GM12874 (cell line): ENCODE data around the gene C19orf53.

Source experiments
- CTCF ChIP-seq: IDR thresholded peaks from 2 replicates; pipeline ENCODE4 v1.5.1; 2011; ENCODE audit warnings: low read depth, mild to moderate bottlenecking, control low read depth, low read length, moderate library complexity; ENCODE audit not compliant: insufficient read depth

C19orf53 gene

DNA sequence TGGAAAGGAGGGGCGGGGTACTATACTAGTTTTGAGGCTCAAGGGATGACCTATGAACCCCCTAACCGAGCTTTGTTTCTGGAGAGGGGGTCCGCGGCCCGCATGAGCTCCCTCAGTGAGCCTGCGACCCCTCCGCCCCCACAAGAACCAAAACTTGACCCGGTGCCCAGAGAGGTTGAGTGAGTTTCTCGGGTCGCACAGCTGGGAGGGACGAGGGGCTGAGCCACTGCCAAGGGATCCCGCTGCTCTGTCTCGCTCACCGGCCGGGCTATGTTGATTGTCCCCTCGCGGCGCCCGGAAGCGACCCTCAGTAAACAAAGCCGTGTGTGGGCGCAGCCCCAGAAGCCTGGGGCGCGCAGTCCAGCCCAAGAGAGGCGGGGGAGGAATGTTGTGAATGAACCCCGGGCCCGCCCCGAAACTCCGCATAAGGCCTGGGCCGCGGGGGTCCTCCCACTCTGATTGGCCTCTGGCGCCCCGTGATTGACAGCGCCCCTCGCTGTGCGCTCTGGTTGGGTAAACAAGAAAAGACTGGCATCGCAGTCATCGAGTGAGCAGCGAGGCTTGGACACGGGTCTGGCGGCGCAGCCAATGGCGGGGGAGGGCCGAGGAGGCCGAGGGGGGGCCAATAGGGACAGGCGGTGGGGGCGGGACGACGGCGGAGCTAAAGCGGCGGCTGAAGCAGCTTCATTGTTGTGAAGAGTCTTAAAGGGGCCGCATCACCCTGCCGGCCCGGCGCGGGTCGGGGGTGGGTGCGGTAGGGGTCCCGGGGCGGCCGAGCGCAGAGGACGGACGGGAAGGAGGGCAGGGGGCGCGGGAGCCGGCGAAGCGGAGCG lies 20.7 kb downstream of the C19orf53 start, which contains the start of gene ZSWIM4:
ZSWIM4 (plus strand) TSS at position 687 of the 833 bp plus-strand sequence. CDS start 206 bp downstream, outside the sequence.
- TF ChIP-seq CTCF = no peak

GRCh38 chr19:13795595-13796300 lies 21.5 kb downstream of the C19orf53 start:
- no peak for TF ChIP-seq CTCF

- TF ChIP-seq CTCF = 0 out of 2 replicates have a peak, but pooled peaks have one; percentile 1
Measured at GRCh38 chr19:13796301-13797057, 22.2 kb downstream of the C19orf53 start.

- TF ChIP-seq CTCF = no peak
Measured at GRCh38 chr19:13797058-13797440, 22.8 kb downstream of the C19orf53 start.

- TF ChIP-seq CTCF = no peak
Measured at GRCh38 chr19:13797870-13798269, 23.6 kb downstream of the C19orf53 start.

- no peak for TF ChIP-seq CTCF
Measured at GRCh38 chr19:13799669-13800068, 25.4 kb downstream of the C19orf53 start.

GRCh38 chr19:13803038-13803437 lies 28.8 kb downstream of the C19orf53 start:
- TF ChIP-seq CTCF = no peak
